Endothelial cell of umbilical vein (primary cell): ENCODE measurements around the gene MERTK.

Source experiments
- EZH2 ChIP-seq: IDR thresholded peaks from 2 replicates; pipeline ENCODE4 v1.6.1; 2012; ENCODE audit warnings: borderline replicate concordance, low read depth, mild to moderate bottlenecking, moderate library complexity, low read length, inconsistent platforms; ENCODE audit not compliant: severe bottlenecking
- FOS ChIP-seq: IDR thresholded peaks from 2 replicates; pipeline ENCODE4 v1.6.1; 2011; ENCODE audit warnings: mild to moderate bottlenecking, low read length, moderate library complexity, borderline replicate concordance; ENCODE audit not compliant: insufficient read depth
- MYC ChIP-seq: IDR thresholded peaks from one replicate; pipeline ENCODE4 v1.6.1; 2011; ENCODE audit warnings: mild to moderate bottlenecking, low read depth, low read length
- POLR2A ChIP-seq: IDR thresholded peaks from 2 replicates; pipeline ENCODE4 v1.6.1; 2012; ENCODE audit warnings: low read depth, mild to moderate bottlenecking, control low read depth, low read length
- POLR2AphosphoS5 ChIP-seq: IDR thresholded peaks from 2 replicates; pipeline ENCODE4 v1.6.1; 2012; ENCODE audit warnings: low read depth, mild to moderate bottlenecking, control low read depth, low read length, moderate library complexity; ENCODE audit not compliant: insufficient read depth
- TF ChIP-seq, protein P1 (sequence below): IDR thresholded peaks from 2 replicates; pipeline ENCODE4 v1.6.1; 2011; ENCODE audit not compliant: insufficient read depth, insufficient read length
- TF ChIP-seq, protein P2 (sequence below), 2 donors: IDR thresholded peaks; 1 replicate in 1 of 2; 2 replicates in 1 of 2; pipeline ENCODE4 v1.5.1; 2011; ENCODE audit warnings: low read length in 2 of 2, mild to moderate bottlenecking in 2 of 2, moderate library complexity in 2 of 2, control low read depth in 1 of 2, inconsistent platforms in 1 of 2, low read depth in 1 of 2; ENCODE audit not compliant: insufficient read depth in 1 of 2; ENCODE audit errors: extremely low read depth in 1 of 2

DNA sequence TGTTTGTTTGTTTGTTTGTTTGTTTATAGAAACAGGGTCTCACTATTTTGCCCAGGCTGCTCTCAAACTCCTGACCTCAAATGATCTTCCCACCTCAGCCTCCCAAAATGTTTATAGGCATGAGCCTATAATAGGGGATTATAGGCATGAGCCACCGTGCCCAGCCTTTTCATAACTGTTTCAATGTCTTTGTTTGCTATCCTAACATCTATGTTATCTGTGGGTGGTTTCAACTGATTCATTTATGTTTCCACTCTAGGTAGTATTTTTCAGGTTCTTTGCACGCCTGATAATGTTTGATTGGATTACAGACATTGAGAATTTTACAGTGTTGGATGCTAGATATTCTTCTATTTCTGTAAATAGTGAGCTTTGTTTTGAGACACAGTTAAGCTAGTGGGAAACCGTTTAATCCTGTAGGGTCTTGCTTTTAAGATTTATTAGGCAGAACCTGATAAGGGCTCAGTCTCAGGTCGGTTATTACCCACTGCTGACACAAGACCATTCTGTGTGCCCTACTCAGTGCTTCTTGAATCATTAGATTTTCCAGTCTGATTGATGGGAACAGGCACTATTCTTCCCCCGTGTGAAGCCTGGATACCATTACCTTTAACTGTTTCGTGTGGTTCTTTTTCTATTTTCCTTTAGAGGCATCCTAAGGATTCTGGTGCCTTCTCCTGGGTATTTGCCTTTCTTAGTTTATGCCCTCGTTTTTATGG, 80.2 kb downstream of the MERTK start:
- TF ChIP-seq POLR2AphosphoS5 (no peak), POLR2A (no peak), MYC (no peak), EZH2 (no peak), FOS (no peak)
- TF ChIP-seq, protein P1, sequence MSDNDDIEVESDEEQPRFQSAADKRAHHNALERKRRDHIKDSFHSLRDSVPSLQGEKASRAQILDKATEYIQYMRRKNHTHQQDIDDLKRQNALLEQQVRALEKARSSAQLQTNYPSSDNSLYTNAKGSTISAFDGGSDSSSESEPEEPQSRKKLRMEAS = no peak
- TF ChIP-seq, protein P2, sequence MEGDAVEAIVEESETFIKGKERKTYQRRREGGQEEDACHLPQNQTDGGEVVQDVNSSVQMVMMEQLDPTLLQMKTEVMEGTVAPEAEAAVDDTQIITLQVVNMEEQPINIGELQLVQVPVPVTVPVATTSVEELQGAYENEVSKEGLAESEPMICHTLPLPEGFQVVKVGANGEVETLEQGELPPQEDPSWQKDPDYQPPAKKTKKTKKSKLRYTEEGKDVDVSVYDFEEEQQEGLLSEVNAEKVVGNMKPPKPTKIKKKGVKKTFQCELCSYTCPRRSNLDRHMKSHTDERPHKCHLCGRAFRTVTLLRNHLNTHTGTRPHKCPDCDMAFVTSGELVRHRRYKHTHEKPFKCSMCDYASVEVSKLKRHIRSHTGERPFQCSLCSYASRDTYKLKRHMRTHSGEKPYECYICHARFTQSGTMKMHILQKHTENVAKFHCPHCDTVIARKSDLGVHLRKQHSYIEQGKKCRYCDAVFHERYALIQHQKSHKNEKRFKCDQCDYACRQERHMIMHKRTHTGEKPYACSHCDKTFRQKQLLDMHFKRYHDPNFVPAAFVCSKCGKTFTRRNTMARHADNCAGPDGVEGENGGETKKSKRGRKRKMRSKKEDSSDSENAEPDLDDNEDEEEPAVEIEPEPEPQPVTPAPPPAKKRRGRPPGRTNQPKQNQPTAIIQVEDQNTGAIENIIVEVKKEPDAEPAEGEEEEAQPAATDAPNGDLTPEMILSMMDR (IDR thresholded peaks at IDR 0.05; ENCODE audit: extremely low read depth in 1 of 2, insufficient read depth in 1 of 2, low read depth in 1 of 2, low read length in 2 of 2) = no peak
